H9 (cell line): ENCODE data around the gene UPF1. TPM values are rescaled to one million over a fixed set of nuclear protein-coding genes. Genes with fewer than 3 reads are reported as not detected.

Experiments
- DNase-seq: peaks from one replicate; pipeline ENCODE4 v3.0.0-alpha.2; 2017
- H2AFZ ChIP-seq: one replicate; pipeline ENCODE4 v1.6.1; 2013; ENCODE audit warnings: mild to moderate bottlenecking, low read length, control low read depth, moderate library complexity
- H2AK5ac ChIP-seq: 2 replicates; pipeline ENCODE4 v1.6.1; 2013; ENCODE audit warnings: low read length, control low read depth, mixed read lengths; ENCODE audit not compliant: insufficient read length
- H2BK120ac ChIP-seq: one replicate; pipeline ENCODE4 v1.6.1; 2013; ENCODE audit warnings: low read depth, mild to moderate bottlenecking, low read length, control low read depth, inconsistent platforms; ENCODE audit not compliant: poor library complexity, severe bottlenecking
- H2BK12ac ChIP-seq: 2 replicates; pipeline ENCODE4 v1.6.1; 2013; ENCODE audit warnings: low read length, control low read depth, mixed read lengths, low read depth; ENCODE audit not compliant: insufficient read length
- H2BK15ac ChIP-seq: 2 replicates; pipeline ENCODE4 v1.6.1; 2013; ENCODE audit warnings: low read depth, low read length, control low read depth
- H2BK20ac ChIP-seq: one replicate; pipeline ENCODE4 v1.6.1; 2013; ENCODE audit warnings: low read depth, mild to moderate bottlenecking, low read length, control low read depth, inconsistent platforms; ENCODE audit not compliant: poor library complexity, severe bottlenecking
- H2BK5ac ChIP-seq: 2 replicates; pipeline ENCODE4 v1.6.1; 2013; ENCODE audit warnings: low read length, control low read depth, mixed read lengths; ENCODE audit not compliant: insufficient read length
- H3K14ac ChIP-seq: 2 replicates; pipeline ENCODE4 v1.6.1; 2013; ENCODE audit warnings: low read length, control low read depth; ENCODE audit not compliant: insufficient read depth
- H3K18ac ChIP-seq: 2 replicates; pipeline ENCODE4 v1.6.1; 2013; ENCODE audit warnings: low read depth, mild to moderate bottlenecking, mixed read lengths, low read length, control low read depth; ENCODE audit not compliant: insufficient read length
- H3K23ac ChIP-seq: 2 replicates; pipeline ENCODE4 v1.6.1; 2013; ENCODE audit warnings: low read length, control low read depth, mixed read lengths, low read depth; ENCODE audit not compliant: insufficient read length
- H3K23me2 ChIP-seq: 2 replicates; pipeline ENCODE4 v1.6.1; 2013; ENCODE audit warnings: low read depth, mild to moderate bottlenecking, mixed read lengths, low read length, control low read depth; ENCODE audit not compliant: insufficient read length, poor library complexity, severe bottlenecking
- H3K27ac ChIP-seq: 2 replicates; pipeline ENCODE4 v1.5.1; 2013; ENCODE audit warnings: low read length, control low read depth, mixed read lengths, low read depth; ENCODE audit not compliant: insufficient read length
- H3K27me3 ChIP-seq: 2 replicates; pipeline ENCODE4 v1.6.1; 2013; ENCODE audit warnings: low read length, control low read depth, inconsistent platforms; ENCODE audit not compliant: insufficient read depth
- H3K4ac ChIP-seq: 2 replicates; pipeline ENCODE4 v1.6.1; 2013; ENCODE audit warnings: low read depth, mild to moderate bottlenecking, control low read depth, inconsistent platforms, low read length, moderate library complexity
- H3K4me1 ChIP-seq: 2 replicates; pipeline ENCODE4 v1.6.1; 2013; ENCODE audit warnings: low read length, control low read depth, inconsistent platforms; ENCODE audit not compliant: insufficient read depth
- H3K4me2 ChIP-seq: 2 replicates; pipeline ENCODE4 v1.6.1; 2013; ENCODE audit warnings: low read length, control low read depth, mixed read lengths; ENCODE audit not compliant: insufficient read length, insufficient read depth
- H3K56ac ChIP-seq: 2 replicates; pipeline ENCODE4 v1.6.1; 2013; ENCODE audit warnings: low read depth, mild to moderate bottlenecking, mixed read lengths, low read length, control low read depth; ENCODE audit not compliant: insufficient read length
- H3K79me1 ChIP-seq: 2 replicates; pipeline ENCODE4 v1.6.1; 2013; ENCODE audit warnings: low read depth, mild to moderate bottlenecking, moderate library complexity, low read length, control low read depth, inconsistent platforms; ENCODE audit not compliant: insufficient read depth, poor library complexity, severe bottlenecking
- H3K79me2 ChIP-seq: 2 replicates; pipeline ENCODE4 v1.6.1; 2013; ENCODE audit warnings: low read length, control low read depth, inconsistent platforms; ENCODE audit not compliant: insufficient read depth
- H3K9ac ChIP-seq: 2 replicates; pipeline ENCODE4 v1.6.1; 2013; ENCODE audit warnings: low read length, control low read depth, mixed read lengths; ENCODE audit not compliant: insufficient read length; ENCODE audit errors: extremely low read depth
- H3K9me3 ChIP-seq: one replicate; pipeline ENCODE4 v1.6.1; 2013; ENCODE audit warnings: low read depth, low read length, inconsistent platforms; ENCODE audit not compliant: control insufficient read depth
- H3T11ph ChIP-seq: one replicate; pipeline ENCODE4 v1.6.1; 2013; ENCODE audit warnings: mild to moderate bottlenecking, low read length, control low read depth, inconsistent platforms
- H4K20me1 ChIP-seq: one replicate; pipeline ENCODE4 v1.6.1; 2013; ENCODE audit not compliant: control insufficient read depth, insufficient read length, insufficient read depth
- H4K5ac ChIP-seq: 2 replicates; pipeline ENCODE4 v1.6.1; 2013; ENCODE audit warnings: low read depth, mild to moderate bottlenecking, mixed read lengths, low read length, control low read depth; ENCODE audit not compliant: insufficient read length
- H4K8ac ChIP-seq: replicated peaks from 2 replicates; pipeline ENCODE4 v1.6.1; 2013; ENCODE audit warnings: low read length, control low read depth, mixed read lengths, low read depth; ENCODE audit not compliant: insufficient read length
- H4K91ac ChIP-seq: 2 replicates; pipeline ENCODE4 v1.6.1; 2013; ENCODE audit warnings: low read depth, mild to moderate bottlenecking, moderate library complexity, mixed read lengths, low read length, control low read depth; ENCODE audit not compliant: insufficient read length
- H3K27ac Mint-ChIP-seq, 3 experiments: 2 replicates in 2 of 3; 3 replicates in 1 of 3; pipeline ENCODE4 v1.8.0; 2020 to 2021; ENCODE audit warnings: mixed read lengths in 3 of 3, mild to moderate bottlenecking in 1 of 3, moderate library complexity in 1 of 3
- H3K27me3 Mint-ChIP-seq: 2 replicates; pipeline ENCODE4 v1.8.0; 2021; ENCODE audit warnings: low read depth, mild to moderate bottlenecking, moderate library complexity, mixed read lengths
- H3K36me3 Mint-ChIP-seq, 3 experiments: 2 replicates in 2 of 3; 3 replicates in 1 of 3; pipeline ENCODE4 v1.8.0; 2020 to 2021; ENCODE audit warnings: low read depth in 3 of 3, mixed read lengths in 3 of 3; ENCODE audit not compliant: insufficient read depth in 1 of 3
- H3K4me1 Mint-ChIP-seq, 2 experiments: 2 replicates each; pipeline ENCODE4 v1.8.0; 2020; ENCODE audit warnings: mixed read lengths in 2 of 2
- H3K4me3 Mint-ChIP-seq, 2 experiments: 2 replicates in 1 of 2; 3 replicates in 1 of 2; pipeline ENCODE4 v1.8.0; 2020 to 2021; ENCODE audit warnings: mild to moderate bottlenecking in 2 of 2, mixed read lengths in 2 of 2, moderate library complexity in 1 of 2
- H3K9me3 Mint-ChIP-seq, 2 experiments: 2 replicates in 1 of 2; 3 replicates in 1 of 2; pipeline ENCODE4 v1.8.0; 2020; ENCODE audit warnings: mild to moderate bottlenecking in 2 of 2, mixed read lengths in 2 of 2, moderate library complexity in 1 of 2
- CTCF ChIP-seq: fragments of 200-600 bp; sonication (generic); conservative IDR thresholded peaks from 3 replicates; pipeline ENCODE4 v1.8.0; 2021; ENCODE audit warnings: antibody characterized with exemption, mild to moderate bottlenecking
- WGBS: extraction: QIAGEN DNeasy Blood & Tissue Kit; methylation state at CpG from one replicate; pipeline ENCODE4 v1.1.7; 2013; ENCODE audit warnings: missing lambda C conversion rate, low lambda C conversion rate, mixed read lengths; ENCODE audit not compliant: insufficient read length; ENCODE audit errors: extremely low coverage; 5-methylcytosine and 5-hydroxymethylcytosine counted together
- total RNA-seq: library from RNA; stranded (reverse); gene quantifications from 2 replicates; pipeline ENCODE4 v1.2.1, GENCODE V29; 2021

The UPF1 gene
- total RNA-seq, 1 experiment from 2014 or later, result 85.4 TPM

DNA sequence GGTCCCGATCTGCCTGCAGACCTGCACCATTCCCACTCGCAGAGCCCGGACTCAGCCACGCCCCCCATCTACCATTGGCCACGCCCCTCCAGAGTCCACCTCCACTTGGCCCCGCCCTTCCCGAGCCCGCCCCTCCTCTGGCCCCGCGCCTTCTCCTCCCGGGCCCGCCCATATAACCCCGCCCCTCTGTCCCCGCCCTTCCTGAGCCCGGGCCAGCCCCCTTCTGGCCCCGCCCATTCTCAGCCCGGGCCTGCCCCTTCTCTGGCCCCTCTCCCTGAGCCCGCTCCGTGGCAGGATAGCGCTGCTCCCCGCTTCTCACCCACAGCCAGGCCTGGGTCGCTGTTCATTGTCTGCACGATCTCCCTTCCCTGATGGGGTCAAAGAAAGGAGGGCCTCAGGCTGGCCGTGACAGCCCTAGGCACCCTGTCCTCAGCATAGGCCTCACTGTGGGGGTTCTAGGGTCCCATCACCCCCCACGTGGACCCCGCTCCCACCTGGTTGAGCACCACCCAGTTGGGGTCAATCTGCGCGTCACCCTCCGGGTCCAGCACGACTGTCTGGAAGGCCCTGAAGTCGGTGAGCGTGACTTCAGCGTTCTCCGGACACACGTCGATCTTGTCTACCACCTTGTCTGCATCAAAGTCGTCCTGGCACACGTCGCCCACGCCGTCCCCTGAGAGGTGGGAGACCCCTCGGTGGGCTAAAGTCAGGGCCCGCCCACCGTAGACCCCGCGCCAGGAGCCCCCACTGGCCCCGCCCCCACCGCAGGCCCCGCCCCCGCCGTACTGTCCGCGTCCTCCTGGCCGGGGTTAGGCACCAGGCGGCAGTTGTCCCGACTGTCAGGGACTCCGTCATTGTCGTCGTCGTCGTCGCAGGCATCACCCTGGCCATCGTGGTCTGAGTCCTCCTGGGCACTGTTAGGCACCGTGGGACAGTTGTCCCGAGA is 46.3 kb upstream of the UPF1 start:
- Histone ChIP-seq H3K18ac (no peak overlapping the region), H2BK20ac (no peak overlapping the region), H3K9ac (no peak overlapping the region), H2BK120ac (no peak overlapping the region), H2AFZ (no peak overlapping the region), H3K79me1 (no peaks in the 10 kb centered on the region), H3K79me2 (no peaks in the 10 kb centered on the region), H3K27me3 (peaks cover 68% of the 10 kb centered on the region), H3K4me1 (no peaks in the 10 kb centered on the region), H3K4me2 (peak overlapping the region; percentile 64), H4K91ac (no peak overlapping the region), H4K5ac (no peak overlapping the region), H4K8ac (no peak overlapping the region), H2BK15ac (no peak overlapping the region; the same call in 1 of the 2 replicates), H2AK5ac (no peak overlapping the region), H3K27ac (no peak overlapping the region), H2BK12ac (no peak overlapping the region), H2BK5ac (no peak overlapping the region), H3K23me2 (peaks cover 20% of the 10 kb centered on the region), H3K9me3 (no peaks in the 10 kb centered on the region), H3K56ac (no peak overlapping the region), H3K23ac (no peak overlapping the region), H4K20me1 (no peaks in the 10 kb centered on the region), H3T11ph (no peak overlapping the region), H3K14ac (no peak overlapping the region; the same call in 1 of the 2 replicates), H3K4ac (no peak overlapping the region)
- Mint-ChIP-seq H3K4me1 (peaks cover 19 to 35% of the 10 kb centered on the region in 2 experiments), H3K36me3 (no peaks in the 10 kb centered on the region; a peak in 2 of 7 replicates), H3K9me3 (peaks cover 0 to 11% of the 10 kb centered on the region in 2 experiments; a peak in 3 of 5 replicates), H3K4me3 (peak overlapping the region in 1 of 2 experiments; percentile 71; a peak in 3 of 5 replicates), H3K27me3 (peaks cover 100% of the 10 kb centered on the region), H3K27ac (no peak overlapping the region)
- DNase-seq, result peak; percentile 89
- no CpG with 5 or more reads among the region's 65 CpGs for WGBS
- TF ChIP-seq CTCF, result no peak
